Uterus (tissue), 4 donors: ENCODE results near the gene ACVRL1. TPM values are rescaled to one million over a fixed set of nuclear protein-coding genes. Genes with fewer than 3 reads are reported as not detected.

Source experiments
- DNase-seq, 2 donors: peaks; one replicate each; pipeline ENCODE4 v3.0.0-alpha.2; 2019 to 2020
- H3K27ac ChIP-seq, 2 donors: fragments of 200-600 bp; sonication (generic); 1 replicate in 1 of 2; 2 replicates in 1 of 2; pipeline ENCODE4 v1.5.1; 2016 to 2018
- H3K27me3 ChIP-seq, 2 donors: fragments of 200-600 bp; sonication (generic); one replicate each; pipeline ENCODE4 v1.5.1; 2018 to 2019; ENCODE audit warnings: control low read depth in 1 of 2
- H3K36me3 ChIP-seq, 2 donors: fragments of 200-600 bp; sonication (generic); one replicate each; pipeline ENCODE4 v1.5.1; 2019; ENCODE audit warnings: control low read depth in 1 of 2
- H3K4me1 ChIP-seq, 2 donors: fragments of 200-600 bp; sonication (generic); one replicate each; pipeline ENCODE4 v1.5.1; 2018 to 2019; ENCODE audit warnings: control low read depth in 1 of 2
- H3K4me3 ChIP-seq, 2 donors: fragments of 200-600 bp; sonication (generic); 1 replicate in 1 of 2; 2 replicates in 1 of 2; pipeline ENCODE4 v1.5.1; 2018 to 2019; ENCODE audit warnings: mild to moderate bottlenecking in 1 of 2
- H3K9me3 ChIP-seq, 2 donors: fragments of 200-600 bp; sonication (generic); one replicate each; pipeline ENCODE4 v1.5.1; 2019; ENCODE audit warnings: control low read depth in 1 of 2
- POLR2A ChIP-seq, 2 donors: fragments of 450-650 bp; IDR thresholded peaks; one replicate each; pipeline ENCODE4 v1.6.1; 2016; ENCODE audit warnings: antibody characterized with exemption in 2 of 2, mild to moderate bottlenecking in 1 of 2, moderate library complexity in 1 of 2
- intact Hi-C: fragments of 100-400 bp; cut with DNase I; formaldehyde crosslinking; loops from one replicate; pipeline ENCODE4 v1.15.1; 2023; ENCODE audit warnings: low total_unique reads
- total RNA-seq, 4 donors: library from RNA; depleted of rRNA in 3 of 4; stranded (reverse); fragments of >200 nt in 3 of 4; gene quantifications; one replicate each; pipeline versions ENCODE4 v1.1.0 to v1.2.4, GENCODE V29; 2014 to 2023
- TF ChIP-seq, protein P1 (sequence below), 4 experiments: fragments of 200-600 bp in 2 of 4; fragments of 450-650 bp in 2 of 4; sonication (generic) in 2 of 4; IDR thresholded peaks; one replicate each; pipeline ENCODE4 v1.5.1; 2016 to 2019; ENCODE audit warnings: antibody characterized with exemption in 4 of 4, mild to moderate bottlenecking in 2 of 4, moderate library complexity in 1 of 4
- donor health status: DM: yes; HTN: yes; CAD: no.

The ACVRL1 gene
- total RNA-seq, 4 donors from 2014 or later, result 52.1 to 161 (median 127) TPM

GRCh38 chr12:51955702-51956101 lies 48.4 kb downstream of the ACVRL1 start:
- intact Hi-C loops, result no loop called here
- TF ChIP-seq, protein P1, sequence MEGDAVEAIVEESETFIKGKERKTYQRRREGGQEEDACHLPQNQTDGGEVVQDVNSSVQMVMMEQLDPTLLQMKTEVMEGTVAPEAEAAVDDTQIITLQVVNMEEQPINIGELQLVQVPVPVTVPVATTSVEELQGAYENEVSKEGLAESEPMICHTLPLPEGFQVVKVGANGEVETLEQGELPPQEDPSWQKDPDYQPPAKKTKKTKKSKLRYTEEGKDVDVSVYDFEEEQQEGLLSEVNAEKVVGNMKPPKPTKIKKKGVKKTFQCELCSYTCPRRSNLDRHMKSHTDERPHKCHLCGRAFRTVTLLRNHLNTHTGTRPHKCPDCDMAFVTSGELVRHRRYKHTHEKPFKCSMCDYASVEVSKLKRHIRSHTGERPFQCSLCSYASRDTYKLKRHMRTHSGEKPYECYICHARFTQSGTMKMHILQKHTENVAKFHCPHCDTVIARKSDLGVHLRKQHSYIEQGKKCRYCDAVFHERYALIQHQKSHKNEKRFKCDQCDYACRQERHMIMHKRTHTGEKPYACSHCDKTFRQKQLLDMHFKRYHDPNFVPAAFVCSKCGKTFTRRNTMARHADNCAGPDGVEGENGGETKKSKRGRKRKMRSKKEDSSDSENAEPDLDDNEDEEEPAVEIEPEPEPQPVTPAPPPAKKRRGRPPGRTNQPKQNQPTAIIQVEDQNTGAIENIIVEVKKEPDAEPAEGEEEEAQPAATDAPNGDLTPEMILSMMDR (IDR thresholded peaks at IDR 0.05), result no peak
- TF ChIP-seq POLR2A (IDR thresholded peaks at IDR 0.05), result no peak
- Histone ChIP-seq H3K9me3 (no peaks in the 10 kb centered on the region), H3K27me3 (no peaks in the 10 kb centered on the region), H3K27ac (no peak overlapping the region), H3K4me1 (peaks cover 0 to 3% of the 10 kb centered on the region in 2 donors), H3K36me3 (no peaks in the 10 kb centered on the region), H3K4me3 (no peak overlapping the region)
- no peak for DNase-seq

DNA sequence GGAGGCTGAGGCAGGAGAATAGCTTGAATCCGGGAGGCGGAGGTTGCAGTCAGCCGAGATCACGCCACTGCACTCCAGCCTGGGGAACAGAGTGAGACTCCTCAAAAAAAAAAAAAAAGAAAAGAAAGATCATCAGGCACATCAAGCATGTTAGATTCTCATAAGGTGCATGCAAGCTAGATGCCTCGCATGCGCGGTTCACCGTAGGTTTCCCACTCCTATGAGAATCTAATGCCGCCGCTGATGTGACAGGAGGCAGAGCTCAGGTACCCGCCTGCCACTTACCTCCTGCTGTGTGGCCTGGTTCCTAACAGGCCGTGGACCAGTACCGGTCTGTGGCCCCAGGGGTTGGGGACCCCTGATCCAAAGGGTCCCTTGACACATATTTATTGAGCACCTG lies 51.2 kb downstream of the ACVRL1 start:
- H3K4me3 ChIP-seq, result no peak overlapping the region
- TF ChIP-seq, protein P1 (IDR thresholded peaks at IDR 0.05), result no peak
- TF ChIP-seq POLR2A (IDR thresholded peaks at IDR 0.05), result no peak
- no peak for DNase-seq
- no peaks in the 10 kb centered on the region for H3K9me3 ChIP-seq
- no peak overlapping the region for H3K27ac ChIP-seq
- no peaks in the 10 kb centered on the region for H3K27me3 ChIP-seq
- H3K36me3 ChIP-seq, result no peaks in the 10 kb centered on the region
- intact Hi-C loops, result no loop called here
- no peaks in the 10 kb centered on the region for H3K4me1 ChIP-seq

DNA sequence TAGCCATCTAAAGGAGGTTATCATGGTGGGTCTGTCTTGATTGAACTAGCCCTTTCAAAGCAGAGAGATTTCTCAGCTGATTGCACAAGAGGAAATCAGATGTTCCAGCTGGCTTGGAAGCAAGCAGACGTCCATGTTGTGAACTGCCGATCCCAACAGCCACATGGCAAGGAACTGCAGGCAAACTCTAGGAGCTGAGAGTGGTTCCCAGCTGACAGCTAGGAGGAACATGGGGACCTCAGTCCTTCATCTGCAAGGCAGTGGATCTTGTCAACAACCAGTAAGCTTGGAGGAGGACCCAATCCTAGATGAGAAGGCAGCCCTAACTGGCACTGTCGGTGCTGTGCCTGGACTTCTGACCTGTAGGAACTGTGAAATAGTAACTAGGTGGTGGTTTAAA lies 51.9 kb downstream of the ACVRL1 start:
- DNase-seq, result peak; percentile 35 to 43
- Histone ChIP-seq H3K4me1 (no peaks in the 10 kb centered on the region), H3K27me3 (no peaks in the 10 kb centered on the region), H3K27ac (no peak overlapping the region), H3K36me3 (no peaks in the 10 kb centered on the region), H3K4me3 (no peak overlapping the region), H3K9me3 (no peaks in the 10 kb centered on the region)
- intact Hi-C loops, result no loop called here
- TF ChIP-seq POLR2A (IDR thresholded peaks at IDR 0.05), result no peak
- TF ChIP-seq, protein P1 (IDR thresholded peaks at IDR 0.05), result no peak

DNA sequence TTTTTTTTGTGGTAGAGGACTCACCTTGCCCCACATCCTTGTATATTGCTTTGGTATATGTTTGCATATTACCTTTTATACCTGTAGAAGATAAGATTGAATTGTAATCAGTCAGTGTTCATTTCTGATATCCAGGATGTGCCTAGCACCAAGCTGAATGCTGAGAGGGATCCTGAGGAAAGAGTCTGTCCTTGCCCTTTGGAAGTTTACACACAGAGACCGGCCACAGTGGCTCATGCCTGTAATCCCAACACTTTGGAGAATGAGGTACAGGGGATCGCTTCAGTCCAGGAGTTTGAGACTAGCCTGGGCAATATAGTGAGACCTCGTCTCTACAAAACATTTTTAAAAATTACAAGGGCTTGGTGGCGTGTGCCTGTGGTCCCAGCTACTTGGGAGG lies 52.6 kb downstream of the ACVRL1 start:
- TF ChIP-seq, protein P1 (IDR thresholded peaks at IDR 0.05), result no peak
- no peak for TF ChIP-seq POLR2A (IDR thresholded peaks at IDR 0.05)
- no peak for DNase-seq
- no peaks in the 10 kb centered on the region for H3K4me1 ChIP-seq
- H3K27me3 ChIP-seq, result no peaks in the 10 kb centered on the region
- H3K9me3 ChIP-seq, result no peaks in the 10 kb centered on the region
- intact Hi-C loops, result no loop called here
- no peak overlapping the region for H3K4me3 ChIP-seq
- H3K36me3 ChIP-seq, result no peaks in the 10 kb centered on the region
- H3K27ac ChIP-seq, result no peak overlapping the region

DNA sequence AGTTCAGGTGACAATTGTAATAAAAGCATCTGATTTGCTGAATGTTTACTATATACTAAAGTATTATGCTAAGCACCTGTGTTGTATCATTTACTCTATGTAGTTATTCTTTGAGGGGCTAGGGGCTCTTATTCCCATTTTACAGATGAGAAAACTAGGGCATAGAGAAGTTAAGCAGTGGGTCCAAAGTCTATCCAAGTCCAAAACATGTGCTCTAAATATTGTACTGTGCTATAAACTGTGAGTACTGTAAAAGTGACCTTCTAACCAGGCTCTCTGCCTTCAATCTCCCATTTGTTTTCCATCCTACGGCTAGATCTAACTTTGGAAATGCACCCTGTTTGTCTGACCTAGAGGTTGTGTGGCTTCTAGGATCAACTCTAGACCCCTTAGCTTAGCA lies 53.2 kb downstream of the ACVRL1 start:
- no peak overlapping the region for H3K4me3 ChIP-seq
- DNase-seq, result no peak
- intact Hi-C loops, result no loop called here
- H3K4me1 ChIP-seq, result no peaks in the 10 kb centered on the region
- H3K27ac ChIP-seq, result no peak overlapping the region
- TF ChIP-seq POLR2A (IDR thresholded peaks at IDR 0.05), result no peak
- TF ChIP-seq, protein P1 (IDR thresholded peaks at IDR 0.05), result no peak
- no peaks in the 10 kb centered on the region for H3K9me3 ChIP-seq
- no peaks in the 10 kb centered on the region for H3K27me3 ChIP-seq
- H3K36me3 ChIP-seq, result no peaks in the 10 kb centered on the region
